SU-DHL-6 (cell line): ENCODE measurements around the gene MLIP.

Experiments
- CTCF ChIP-seq: fragments of 200-600 bp; sonication (generic); IDR thresholded peaks from one replicate; pipeline ENCODE4 v1.5.1; 2017; ENCODE audit warnings: antibody characterized with exemption, mild to moderate bottlenecking, low read length, moderate library complexity; ENCODE audit not compliant: insufficient read depth, poor library complexity, severe bottlenecking
- EZH2phosphoT487 ChIP-seq: fragments of 200-600 bp; sonication (generic), shearing (Covaris generic); conservative IDR thresholded peaks from 2 replicates; pipeline ENCODE4 v1.6.1; 2018; ENCODE audit warnings: mild to moderate bottlenecking, antibody characterized with exemption, low read length, moderate library complexity, mixed read lengths

GRCh38 chr6:54098450-54099044, 12.7 kb upstream of the MLIP start:
- no peak for TF ChIP-seq CTCF
- TF ChIP-seq EZH2phosphoT487, result no peak
